Natural killer cell (primary cell): ENCODE results near the gene TBX2. TPM values are rescaled to one million over a fixed set of nuclear protein-coding genes. Genes with fewer than 3 reads are reported as not detected.

Experiments
- ATAC-seq, 3 donors: fragments of 150-1000 bp in 2 of 3; fragments of 200-7000 bp in 1 of 3; cut with Tn5 transposase; 1 replicate in 1 of 3; 2 replicates in 2 of 3; pipeline ENCODE4 v1.10.0; 2021; ENCODE audit warnings: mild to moderate bottlenecking in 2 of 3, moderate library complexity in 2 of 3
- DNase-seq, 2 donors: peaks; one replicate each; pipeline versions ENCODE4 v3.0.0 to v3.0.0-alpha.2; 2013 to 2021; ENCODE audit warnings: mixed read lengths in 1 of 2
- H3K27ac ChIP-seq: one replicate; pipeline ENCODE4 v1.5.1; 2013; ENCODE audit warnings: mild to moderate bottlenecking, low read length
- H3K27me3 ChIP-seq: one replicate; pipeline ENCODE4 v1.6.1; 2013; ENCODE audit warnings: low read length; ENCODE audit not compliant: control insufficient read depth, insufficient read depth
- H3K36me3 ChIP-seq: one replicate; pipeline ENCODE4 v1.6.1; 2013; ENCODE audit warnings: low read length; ENCODE audit not compliant: control insufficient read depth, insufficient read depth
- H3K4me1 ChIP-seq: one replicate; pipeline ENCODE4 v1.6.1; 2013; ENCODE audit warnings: low read length; ENCODE audit not compliant: control insufficient read depth, insufficient read depth
- H3K4me3 ChIP-seq: one replicate; pipeline ENCODE4 v1.5.1; 2013; ENCODE audit warnings: low read length
- H3K9me3 ChIP-seq: one replicate; pipeline ENCODE4 v1.6.1; 2013; ENCODE audit warnings: low read length; ENCODE audit not compliant: control insufficient read depth, insufficient read depth
- H3K27ac Mint-ChIP-seq, 2 donors: one replicate each; pipeline ENCODE4 v1.8.0; 2022; ENCODE audit warnings: mild to moderate bottlenecking in 2 of 2, mixed read lengths in 2 of 2, moderate library complexity in 1 of 2
- H3K27me3 Mint-ChIP-seq, 2 donors: one replicate each; pipeline ENCODE4 v1.8.0; 2022; ENCODE audit warnings: low read depth in 2 of 2, mixed read lengths in 2 of 2
- H3K36me3 Mint-ChIP-seq: one replicate; pipeline ENCODE4 v1.8.0; 2022; ENCODE audit warnings: mixed read lengths
- H3K4me1 Mint-ChIP-seq, 2 donors: one replicate each; pipeline ENCODE4 v1.8.0; 2022; ENCODE audit warnings: mixed read lengths in 2 of 2
- H3K4me3 Mint-ChIP-seq: one replicate; pipeline ENCODE4 v1.8.0; 2022; ENCODE audit warnings: mild to moderate bottlenecking, moderate library complexity, mixed read lengths
- H3K9me3 Mint-ChIP-seq, 2 donors: one replicate each; pipeline ENCODE4 v1.8.0; 2022; ENCODE audit warnings: mixed read lengths in 2 of 2
- CTCF ChIP-seq: fragments of 200-600 bp; IDR thresholded peaks from one replicate; pipeline ENCODE4 v1.8.0; 2022; ENCODE audit warnings: antibody characterized with exemption
- WGBS: methylation state at CpG from one replicate; pipeline ENCODE4 v1.1.7; 2013; ENCODE audit warnings: missing lambda C conversion rate; ENCODE audit not compliant: insufficient coverage; 5-methylcytosine and 5-hydroxymethylcytosine counted together
- intact Hi-C: fragments of 100-400 bp; cut with micrococcal nuclease; formaldehyde crosslinking; loops from one replicate; pipeline ENCODE4 v1.14.2; 2022
- total RNA-seq, 4 donors: library from RNA; stranded (reverse); fragments of 120-200 nt in 1 of 4; gene quantifications; one replicate each; pipeline versions ENCODE4 v1.2.3 to v1.2.4, GENCODE V29; 2013 to 2022

TBX2 gene
- total RNA-seq, 3 donors from 2014 or later (not counting 1 experiment from before 2014, with no cell fraction given) = 0.09 to 0.23 TPM; not detected in 1

- ATAC-seq = no peak
- no peak for TF ChIP-seq CTCF
- H3K27me3 Mint-ChIP-seq = no peaks in the 10 kb centered on the region
- no peak overlapping the region for H3K4me3 Mint-ChIP-seq
- no peak for DNase-seq
- H3K4me1 Mint-ChIP-seq = no peaks in the 10 kb centered on the region
- no peaks in the 10 kb centered on the region for H3K4me1 ChIP-seq
- H3K9me3 Mint-ChIP-seq = no peaks in the 10 kb centered on the region
- no peak overlapping the region for H3K27ac ChIP-seq
- no peaks in the 10 kb centered on the region for H3K9me3 ChIP-seq
- WGBS = 97% methylated on average over 7 of the region's 7 CpGs
- H3K36me3 ChIP-seq = peaks cover 2% of the 10 kb centered on the region
- intact Hi-C loops = no loop called here
- no peak overlapping the region for H3K27ac Mint-ChIP-seq
- H3K4me3 ChIP-seq = no peak overlapping the region
- no peaks in the 10 kb centered on the region for H3K36me3 Mint-ChIP-seq
- no peaks in the 10 kb centered on the region for H3K27me3 ChIP-seq
These were observed 30.7 kb upstream of the TBX2 start for GRCh38 chr17:61368832-61369450.

- Histone ChIP-seq H3K27ac (no peak overlapping the region), H3K27me3 (no peaks in the 10 kb centered on the region), H3K4me3 (no peak overlapping the region), H3K36me3 (peaks cover 2% of the 10 kb centered on the region), H3K4me1 (no peaks in the 10 kb centered on the region), H3K9me3 (no peaks in the 10 kb centered on the region)
- Mint-ChIP-seq H3K27ac (no peak overlapping the region), H3K4me1 (no peaks in the 10 kb centered on the region), H3K9me3 (no peaks in the 10 kb centered on the region), H3K27me3 (no peaks in the 10 kb centered on the region), H3K4me3 (no peak overlapping the region), H3K36me3 (no peaks in the 10 kb centered on the region)
- no peak for TF ChIP-seq CTCF
- ATAC-seq = no peak
- intact Hi-C loops = no loop called here
- no peak for DNase-seq
- 92% methylated on average over 10 of the region's 10 CpGs for WGBS
These were observed 29.9 kb upstream of the TBX2 start for GRCh38 chr17:61369751-61370150.

- Mint-ChIP-seq H3K27ac (no peak overlapping the region), H3K4me1 (no peaks in the 10 kb centered on the region), H3K36me3 (no peaks in the 10 kb centered on the region), H3K27me3 (no peaks in the 10 kb centered on the region), H3K9me3 (no peaks in the 10 kb centered on the region), H3K4me3 (no peak overlapping the region)
- TF ChIP-seq CTCF = no peak
- H3K36me3 ChIP-seq = peaks cover 2% of the 10 kb centered on the region
- no peak overlapping the region for H3K27ac ChIP-seq
- 100% methylated on average over 1 of the region's 1 CpG for WGBS
- H3K9me3 ChIP-seq = no peaks in the 10 kb centered on the region
- DNase-seq = no peak
- no peaks in the 10 kb centered on the region for H3K27me3 ChIP-seq
- H3K4me3 ChIP-seq = no peak overlapping the region
- H3K4me1 ChIP-seq = no peaks in the 10 kb centered on the region
- no peak for ATAC-seq
- intact Hi-C loops = no loop called here
These were observed 28.5 kb upstream of the TBX2 start for GRCh38 chr17:61371179-61371578.

- no peak for TF ChIP-seq CTCF
- H3K27me3 Mint-ChIP-seq = no peaks in the 10 kb centered on the region
- 99% methylated on average over 7 of the region's 8 CpGs for WGBS
- no peak overlapping the region for H3K27ac Mint-ChIP-seq
- peaks cover 0 to 1% of the 10 kb centered on the region in 2 donors for H3K4me1 Mint-ChIP-seq
- no peak for DNase-seq
- Histone ChIP-seq H3K4me3 (no peak overlapping the region), H3K36me3 (peaks cover 2% of the 10 kb centered on the region), H3K27ac (no peak overlapping the region), H3K9me3 (no peaks in the 10 kb centered on the region), H3K27me3 (no peaks in the 10 kb centered on the region), H3K4me1 (no peaks in the 10 kb centered on the region)
- no peaks in the 10 kb centered on the region for H3K9me3 Mint-ChIP-seq
- H3K36me3 Mint-ChIP-seq = no peaks in the 10 kb centered on the region
- no peak overlapping the region for H3K4me3 Mint-ChIP-seq
- intact Hi-C loops = no loop called here
- ATAC-seq = no peak
These were observed 28.0 kb upstream of the TBX2 start for GRCh38 chr17:61371606-61372005.
